Measurements from ENCODE around the gene LYPD1. TPM values are rescaled to one million over a fixed set of nuclear protein-coding genes. Genes with fewer than 3 reads are reported as not detected.

The LYPD1 gene
- total and polyA plus RNA-seq, 2 experiments from 2014 or later, result 1.5 to 4.2 TPM

GRCh38 chr2:132605236-132606180 lies 64.5 kb downstream of the LYPD1 start (continued):
- TF ChIP-seq ZNF462 (CRISPR knock-in tag; IDR thresholded peaks at IDR 0.05), result no peak; the same call in none of the 2 replicates
- TF ChIP-seq ZNF114 (CRISPR knock-in tag; IDR thresholded peaks at IDR 0.05), result no peak
- no peak for TF ChIP-seq CTCF (conservative IDR thresholded peaks at IDR 0.05; ENCODE audit: low read depth in 2 of 2)
- no peak for TF ChIP-seq CREB1 (CRISPR knock-in tag; IDR thresholded peaks at IDR 0.05; ENCODE audit: low read depth)
- no peak for TF ChIP-seq STAT1 (IDR thresholded peaks at IDR 0.05; ENCODE audit: unreplicated experiment)
- no peak for TF ChIP-seq JUNB (IDR thresholded peaks at IDR 0.05; ENCODE audit: unreplicated experiment)
- TF ChIP-seq EZH2phosphoT487 (IDR thresholded peaks at IDR 0.05; ENCODE audit: unreplicated experiment), result no peak
